ENCODE results near the gene C12orf57.

Gene C12orf57

DNA sequence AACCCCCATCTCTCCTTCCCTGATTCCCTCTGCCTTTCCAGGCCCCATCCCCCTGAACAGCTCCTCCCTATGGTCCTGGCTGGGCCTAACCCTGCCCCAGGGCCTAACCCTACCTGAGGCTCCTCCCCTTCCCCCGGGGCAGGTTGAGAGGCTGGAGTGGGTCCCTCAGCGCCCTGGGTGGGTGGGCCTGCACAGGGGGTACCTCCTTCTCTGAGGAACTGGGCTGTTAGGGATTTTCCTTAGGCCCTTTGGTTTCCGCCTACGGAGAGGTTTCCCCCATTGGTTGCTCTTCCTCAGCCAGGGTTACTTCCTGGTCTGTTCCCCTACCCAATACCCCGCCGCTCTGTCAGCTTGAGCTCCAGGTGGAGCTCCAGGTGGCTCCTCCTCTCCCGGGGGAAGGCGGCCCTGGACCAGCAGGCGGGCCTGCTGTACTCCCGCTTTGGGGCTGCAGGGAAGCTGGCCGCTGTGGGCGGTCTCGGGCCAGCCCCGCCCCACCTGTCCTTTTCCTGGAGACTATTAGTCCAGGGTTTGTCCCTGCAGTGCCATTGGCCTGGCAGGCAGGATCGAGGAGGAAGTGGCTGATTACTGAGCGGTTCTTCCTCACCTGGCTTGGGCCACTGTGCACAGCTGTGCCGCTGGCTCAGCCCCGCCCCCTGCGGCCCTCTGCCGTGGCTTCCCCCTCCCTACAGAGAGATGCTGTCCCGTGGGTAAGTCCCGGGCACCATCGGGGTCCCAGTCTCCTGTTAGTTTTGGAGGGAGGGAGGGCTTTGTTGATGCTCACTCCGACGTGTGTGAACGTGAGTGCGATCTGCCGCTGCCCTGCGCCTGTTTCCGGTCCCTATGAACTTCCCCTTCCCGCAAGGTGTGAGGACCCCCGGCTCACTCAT, 2.5 kb downstream of the C12orf57 start:
- TF ChIP-seq, protein P1, sequence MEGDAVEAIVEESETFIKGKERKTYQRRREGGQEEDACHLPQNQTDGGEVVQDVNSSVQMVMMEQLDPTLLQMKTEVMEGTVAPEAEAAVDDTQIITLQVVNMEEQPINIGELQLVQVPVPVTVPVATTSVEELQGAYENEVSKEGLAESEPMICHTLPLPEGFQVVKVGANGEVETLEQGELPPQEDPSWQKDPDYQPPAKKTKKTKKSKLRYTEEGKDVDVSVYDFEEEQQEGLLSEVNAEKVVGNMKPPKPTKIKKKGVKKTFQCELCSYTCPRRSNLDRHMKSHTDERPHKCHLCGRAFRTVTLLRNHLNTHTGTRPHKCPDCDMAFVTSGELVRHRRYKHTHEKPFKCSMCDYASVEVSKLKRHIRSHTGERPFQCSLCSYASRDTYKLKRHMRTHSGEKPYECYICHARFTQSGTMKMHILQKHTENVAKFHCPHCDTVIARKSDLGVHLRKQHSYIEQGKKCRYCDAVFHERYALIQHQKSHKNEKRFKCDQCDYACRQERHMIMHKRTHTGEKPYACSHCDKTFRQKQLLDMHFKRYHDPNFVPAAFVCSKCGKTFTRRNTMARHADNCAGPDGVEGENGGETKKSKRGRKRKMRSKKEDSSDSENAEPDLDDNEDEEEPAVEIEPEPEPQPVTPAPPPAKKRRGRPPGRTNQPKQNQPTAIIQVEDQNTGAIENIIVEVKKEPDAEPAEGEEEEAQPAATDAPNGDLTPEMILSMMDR (IDR thresholded peaks at IDR 0.05; ENCODE audit: borderline replicate concordance, insufficient read depth, low read depth, low read length): no peak
- peak overlapping the region; percentile 87 for H3K4me3 ChIP-seq (ENCODE audit: low read depth, low read length)

DNA sequence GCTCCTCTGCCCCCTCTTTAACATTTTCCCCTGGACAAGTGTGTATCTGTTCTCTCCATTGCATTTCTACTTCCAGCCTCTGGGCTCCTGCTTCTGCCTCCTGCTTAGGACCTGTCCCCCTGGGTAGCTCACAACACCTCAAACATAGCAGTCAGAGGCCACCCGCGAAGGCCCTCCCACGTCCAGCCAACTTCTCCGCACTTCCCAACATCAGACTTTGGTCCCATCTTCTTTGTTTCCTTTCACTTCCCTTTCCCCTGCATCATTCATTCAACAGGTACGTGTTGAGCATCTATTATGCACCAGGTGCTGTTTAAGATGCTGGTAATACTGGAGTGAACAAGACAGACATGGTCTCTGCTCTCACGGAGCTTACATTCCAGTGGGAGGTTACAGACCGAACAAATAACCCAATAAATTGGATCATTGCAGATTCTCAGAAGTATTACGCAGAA, 3.1 kb downstream of the C12orf57 start:
- H3K4me3 ChIP-seq (ENCODE audit: low read depth, low read length): peak overlapping the region; percentile 87
- TF ChIP-seq, protein P1 (IDR thresholded peaks at IDR 0.05; ENCODE audit: borderline replicate concordance, insufficient read depth, low read depth, low read length): no peak

DNA sequence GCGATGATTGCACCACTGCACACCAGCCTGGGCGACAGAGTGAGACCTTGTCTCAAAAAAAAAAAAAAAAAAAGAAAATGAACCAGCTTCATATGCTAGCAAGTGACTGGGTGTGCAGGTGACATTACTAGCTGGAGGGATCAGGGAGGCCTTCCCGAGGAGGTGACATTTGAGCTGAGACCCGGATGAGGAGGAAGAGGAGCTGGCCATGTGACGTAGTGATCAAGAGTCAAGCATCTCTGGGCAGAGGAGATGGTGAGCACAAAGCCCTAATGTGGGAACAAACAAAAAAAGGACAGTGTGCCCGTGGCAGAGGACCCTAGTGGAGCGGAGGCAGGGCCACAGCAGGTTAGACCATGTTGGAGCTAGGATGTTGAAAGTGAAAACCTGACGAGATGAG, 3.8 kb downstream of the C12orf57 start:
- TF ChIP-seq, protein P1 (IDR thresholded peaks at IDR 0.05; ENCODE audit: borderline replicate concordance, insufficient read depth, low read depth, low read length): no peak
- H3K4me3 ChIP-seq (ENCODE audit: low read depth, low read length): no peak overlapping the region

DNA sequence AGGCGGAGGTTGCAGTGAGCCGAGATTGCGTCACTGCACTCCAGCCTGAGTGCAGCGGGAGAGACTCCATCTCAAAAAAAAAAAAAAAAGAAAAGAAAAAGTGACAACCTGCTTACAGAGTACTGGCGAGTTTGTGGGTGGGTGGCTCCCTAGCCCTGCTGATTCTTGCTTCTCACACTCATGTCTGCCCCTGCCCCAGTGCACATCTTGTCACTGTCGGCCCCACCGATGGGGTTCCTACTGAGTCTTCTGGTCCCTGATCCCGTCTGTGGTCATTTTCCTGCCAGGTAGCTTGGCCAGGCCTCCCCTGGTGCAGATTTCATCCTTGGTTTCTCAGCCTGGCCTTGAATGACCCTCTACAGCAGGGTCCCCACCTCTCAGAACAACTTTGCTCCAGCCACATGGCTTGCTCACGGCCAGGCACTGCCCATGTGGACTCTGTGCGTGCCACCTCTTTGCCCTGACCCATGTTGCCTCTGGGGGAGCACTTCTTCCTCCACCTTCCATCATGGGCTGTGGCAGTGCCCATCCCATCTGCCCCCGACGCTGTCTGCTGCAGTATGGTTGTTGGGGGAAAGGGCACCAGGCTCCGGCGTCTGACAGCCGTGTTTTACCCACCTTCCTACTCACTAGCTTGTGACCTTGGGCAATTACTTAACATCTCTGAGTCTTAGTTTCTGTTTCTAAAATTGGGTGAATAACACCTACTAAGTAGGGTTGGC, 5.2 kb downstream of the C12orf57 start:
- TF ChIP-seq, protein P1 (IDR thresholded peaks at IDR 0.05; ENCODE audit: borderline replicate concordance, insufficient read depth, low read depth, low read length): peak; percentile 41; the same call in 1 of the 2 replicates
- H3K4me3 ChIP-seq (ENCODE audit: low read depth, low read length): no peak overlapping the region

DNA sequence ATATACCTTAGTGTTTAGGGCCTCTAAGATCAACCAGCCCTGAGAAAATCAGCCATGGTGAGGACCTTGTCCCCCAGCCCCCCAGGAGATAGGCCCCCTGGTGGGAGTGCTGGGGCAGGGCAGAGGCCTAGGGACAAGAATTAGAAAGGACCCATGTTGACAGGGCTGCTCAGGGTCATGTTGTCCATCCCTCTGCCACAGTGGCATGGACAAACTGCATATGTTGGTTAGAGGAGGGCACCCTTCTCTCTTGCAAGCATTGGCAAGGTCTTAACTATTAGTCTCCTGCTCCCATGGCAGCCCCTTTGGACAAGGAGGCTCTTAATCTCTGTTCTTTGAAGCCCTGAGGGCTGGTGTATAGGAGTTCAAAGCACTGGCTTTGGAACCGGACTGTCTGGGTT, 6.6 kb downstream of the C12orf57 start:
- H3K4me3 ChIP-seq (ENCODE audit: low read depth, low read length): peak overlapping the region; percentile 97
- TF ChIP-seq, protein P1 (IDR thresholded peaks at IDR 0.05; ENCODE audit: borderline replicate concordance, insufficient read depth, low read depth, low read length): peak; percentile 74

DNA sequence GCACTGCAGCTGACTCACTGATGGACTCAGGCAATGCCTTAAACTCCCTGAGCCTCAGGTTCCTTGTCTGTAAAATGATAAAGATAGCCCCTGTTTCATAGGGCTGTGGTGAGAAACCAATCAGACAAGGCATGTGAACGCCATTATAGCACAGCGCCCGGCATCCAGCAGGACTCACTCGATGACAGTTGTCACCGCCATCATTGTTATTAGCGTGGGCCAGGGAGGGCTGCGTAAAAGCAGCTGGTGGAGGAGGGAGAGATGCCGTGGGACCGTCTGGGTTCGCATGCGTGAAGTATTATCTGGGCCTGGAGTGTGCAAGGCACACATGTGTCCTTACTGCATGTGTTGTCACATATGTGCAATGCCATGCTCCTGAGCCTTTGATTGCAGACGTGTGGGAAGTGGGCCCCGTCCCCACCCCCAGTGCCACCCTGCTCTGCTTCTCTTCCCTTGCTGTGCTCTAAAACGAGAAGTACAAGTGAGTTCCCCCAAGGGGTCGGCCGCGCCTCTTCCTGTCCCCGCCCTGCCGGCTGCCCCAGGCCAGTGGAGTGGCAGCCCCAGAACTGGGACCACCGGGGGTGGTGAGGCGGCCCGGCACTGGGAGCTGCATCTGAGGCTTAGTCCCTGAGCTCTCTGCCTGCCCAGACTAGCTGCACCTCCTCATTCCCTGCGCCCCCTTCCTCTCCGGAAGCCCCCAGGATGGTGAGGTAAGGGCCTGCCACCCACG, 7.2 kb downstream of the C12orf57 start, which contains the start of gene PTPN6:
Gene PTPN6 (plus strand): TSS at position 546 of the 730 bp plus-strand sequence. CDS start 157 bp downstream, at position 703.
- peak within 1 kb of the TSS; percentile 97 for H3K4me3 ChIP-seq (ENCODE audit: low read depth, low read length)
- TF ChIP-seq, protein P1 (IDR thresholded peaks at IDR 0.05; ENCODE audit: borderline replicate concordance, insufficient read depth, low read depth, low read length): no peak

All from GM12875 (cell line).